ENCODE measurements around the gene CNOT10. TPM values are rescaled to one million over a fixed set of nuclear protein-coding genes. Genes with fewer than 3 reads are reported as not detected.
"Not testable (repeated sequence)": the region's sequence is repeated elsewhere in the genome, so short reads cannot be mapped to it uniquely, and the experiment has no call there.

The CNOT10 gene
- total and polyA plus RNA-seq, 4 donors: 10.0 to 38.3 (median 29.0) TPM

DNA sequence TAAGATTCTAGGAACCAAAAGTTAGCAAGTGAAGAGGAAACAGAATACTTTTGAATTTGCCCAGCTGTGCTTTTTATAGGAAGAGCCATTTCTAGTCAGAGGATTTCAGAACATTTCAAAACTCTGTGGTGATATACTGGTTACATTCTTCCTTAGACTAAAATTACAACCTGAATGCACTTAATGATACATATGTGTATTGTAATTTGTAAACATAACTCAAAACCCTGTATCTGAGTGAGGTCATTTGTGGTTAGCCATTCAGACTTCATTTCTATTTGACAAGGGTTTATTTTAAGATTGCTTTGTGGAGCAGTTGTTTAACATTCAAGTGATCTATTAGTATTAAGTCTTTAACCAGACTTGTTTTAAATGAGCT is 73.4 kb downstream of the CNOT10 start:
- Histone ChIP-seq H3K9me3 (ENCODE audit: control insufficient read depth, low read length) (no peaks in the 10 kb centered on the region), H3K4me3 (ENCODE audit: low read length in 2 of 2) (no peak overlapping the region), H3K4me1 (ENCODE audit: control insufficient read depth in 1 of 2, insufficient read depth in 2 of 2, low read length in 2 of 2) (no peaks in the 10 kb centered on the region), H3K27me3 (ENCODE audit: control insufficient read depth in 1 of 2, insufficient read depth in 2 of 2, low read length in 1 of 2) (no peaks in the 10 kb centered on the region), H3K27ac (ENCODE audit: low read depth in 1 of 2, low read length in 2 of 2) (no peak overlapping the region), H3K36me3 (ENCODE audit: control insufficient read depth in 1 of 2, insufficient read depth in 2 of 2, low read length in 1 of 2) (peaks cover 0 to 4% of the 10 kb centered on the region in 2 donors)
- no peak for DNase-seq
- intact Hi-C loops (cut with DNase I): no loop called here
- no peak for ATAC-seq (ENCODE audit: low FRiP score)

DNA sequence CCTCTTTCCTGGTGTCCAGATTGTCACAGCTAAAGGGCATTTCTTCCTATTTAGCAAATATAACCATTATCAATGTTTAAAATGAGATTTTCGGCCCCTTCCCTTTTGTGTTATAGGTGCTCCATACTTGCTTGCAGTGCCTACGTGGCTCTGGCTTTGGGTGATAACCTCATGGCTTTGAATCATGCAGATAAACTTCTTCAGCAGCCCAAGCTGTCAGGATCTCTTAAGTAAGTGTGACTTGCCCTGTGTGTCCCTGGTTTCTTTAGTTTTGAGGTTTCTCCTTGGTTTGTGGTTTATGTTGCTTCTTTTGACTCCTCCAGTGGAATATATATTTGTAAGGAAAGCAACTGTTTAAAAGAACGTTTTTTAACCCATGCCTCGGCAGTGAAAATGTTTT is 74.4 kb downstream of the CNOT10 start:
- H3K27ac ChIP-seq (ENCODE audit: low read depth in 1 of 2, low read length in 2 of 2): no peak overlapping the region
- intact Hi-C loops (cut with DNase I): no loop called here
- no peaks in the 10 kb centered on the region for H3K9me3 ChIP-seq (ENCODE audit: control insufficient read depth, low read length)
- DNase-seq: no peak
- WGBS, 2 donors: 89 to 92% methylated on average over 4 of the region's 4 CpGs
- ATAC-seq (ENCODE audit: low FRiP score): no peak
- H3K4me1 ChIP-seq (ENCODE audit: control insufficient read depth in 1 of 2, insufficient read depth in 2 of 2, low read length in 2 of 2): no peaks in the 10 kb centered on the region
- H3K4me3 ChIP-seq (ENCODE audit: low read length in 2 of 2): no peak overlapping the region
- H3K36me3 ChIP-seq (ENCODE audit: control insufficient read depth in 1 of 2, insufficient read depth in 2 of 2, low read length in 1 of 2): peaks cover 0 to 4% of the 10 kb centered on the region in 2 donors
- no peaks in the 10 kb centered on the region for H3K27me3 ChIP-seq (ENCODE audit: control insufficient read depth in 1 of 2, insufficient read depth in 2 of 2, low read length in 1 of 2)

- no peak overlapping the region for H3K4me3 ChIP-seq (ENCODE audit: low read length in 2 of 2)
- intact Hi-C loops (cut with DNase I): no loop called here
- no peak for ATAC-seq (ENCODE audit: low FRiP score)
- no peaks in the 10 kb centered on the region for H3K27me3 ChIP-seq (ENCODE audit: control insufficient read depth in 1 of 2, insufficient read depth in 2 of 2, low read length in 1 of 2)
- H3K9me3 ChIP-seq (ENCODE audit: control insufficient read depth, low read length): no peaks in the 10 kb centered on the region
- no peak overlapping the region for H3K27ac ChIP-seq (ENCODE audit: low read depth in 1 of 2, low read length in 2 of 2)
- WGBS, 2 donors: 88 to 91% methylated on average over 8 of the region's 8 CpGs
- no peaks in the 10 kb centered on the region for H3K4me1 ChIP-seq (ENCODE audit: control insufficient read depth in 1 of 2, insufficient read depth in 2 of 2, low read length in 2 of 2)
- peaks cover 4 to 10% of the 10 kb centered on the region in 2 donors for H3K36me3 ChIP-seq (ENCODE audit: control insufficient read depth in 1 of 2, insufficient read depth in 2 of 2, low read length in 1 of 2)
- no peak for DNase-seq
Measured at GRCh38 chr3:32764481-32764880, 79.5 kb downstream of the CNOT10 start.

DNA sequence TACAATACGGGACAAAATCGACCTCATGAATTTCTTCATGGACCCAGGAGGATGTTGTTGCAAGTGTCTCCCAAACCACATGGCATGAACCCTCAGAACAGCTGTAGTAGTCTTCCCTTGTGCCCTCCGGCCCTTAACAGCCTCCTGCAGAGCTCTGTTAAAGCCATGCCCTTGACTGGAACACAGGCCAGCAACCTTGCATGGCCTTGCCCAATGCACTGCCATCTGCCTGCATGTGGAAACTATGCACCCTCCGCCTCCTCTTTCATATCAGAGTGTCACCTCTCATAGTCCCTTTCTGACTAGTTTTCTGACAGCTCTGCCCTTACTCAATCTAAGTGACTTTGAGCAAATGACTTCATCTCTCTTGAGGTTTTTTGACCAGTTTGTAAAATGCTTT is 93.4 kb downstream of the CNOT10 start:
- H3K27ac ChIP-seq (ENCODE audit: low read depth in 1 of 2, low read length in 2 of 2): no peak overlapping the region
- H3K9me3 ChIP-seq (ENCODE audit: control insufficient read depth, low read length): no peaks in the 10 kb centered on the region
- intact Hi-C loops (cut with DNase I): no loop called here
- no peaks in the 10 kb centered on the region for H3K27me3 ChIP-seq (ENCODE audit: control insufficient read depth in 1 of 2, insufficient read depth in 2 of 2, low read length in 1 of 2)
- WGBS, 2 donors: 91 to 92% methylated on average over 4 of the region's 4 CpGs
- ATAC-seq (ENCODE audit: low FRiP score): no peak
- no peak for DNase-seq
- H3K4me3 ChIP-seq (ENCODE audit: low read length in 2 of 2): no peak overlapping the region
- peaks cover under 1 to 2% of the 10 kb centered on the region in 2 donors for H3K36me3 ChIP-seq (ENCODE audit: control insufficient read depth in 1 of 2, insufficient read depth in 2 of 2, low read length in 1 of 2)
- no peaks in the 10 kb centered on the region for H3K4me1 ChIP-seq (ENCODE audit: control insufficient read depth in 1 of 2, insufficient read depth in 2 of 2, low read length in 2 of 2)

- intact Hi-C loops (cut with DNase I): no loop called here
Measured at GRCh38 chr3:32780071-32780734, 95.2 kb downstream of the CNOT10 start.

DNA sequence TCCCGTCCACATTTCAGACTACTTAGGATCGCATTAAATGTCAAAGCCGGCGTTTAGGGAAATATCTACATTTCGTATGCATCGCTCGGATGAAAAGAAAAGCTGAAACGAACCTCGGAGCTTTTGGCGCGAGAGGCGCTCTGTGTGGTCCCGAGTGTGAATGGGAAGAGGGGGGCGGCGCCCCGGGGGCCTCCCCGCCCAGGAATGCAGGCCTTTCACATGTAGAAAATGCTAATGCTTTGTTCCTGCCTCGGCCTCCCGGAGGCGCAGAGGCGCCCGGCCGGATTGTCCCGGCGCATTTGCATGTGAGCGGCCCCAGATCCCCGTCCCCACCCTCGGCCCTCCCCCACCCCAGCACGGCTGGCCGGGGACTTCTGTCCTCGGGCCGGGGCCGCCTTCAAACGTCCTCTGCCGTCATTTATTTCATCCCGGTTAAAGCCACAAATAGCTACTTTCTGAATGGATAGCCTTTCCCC is 95.8 kb downstream of the CNOT10 start:
- DNase-seq (peak; percentile 53 to 81), ATAC-seq (ENCODE audit: low FRiP score) (peak; percentile 61)
- intact Hi-C loops (cut with DNase I): no loop called here
- peak overlapping the region; percentile 45 to 81 for H3K4me3 ChIP-seq (ENCODE audit: low read length in 2 of 2)
- no peaks in the 10 kb centered on the region for H3K36me3 ChIP-seq (ENCODE audit: control insufficient read depth in 1 of 2, insufficient read depth in 2 of 2, low read length in 1 of 2)
- no peaks in the 10 kb centered on the region for H3K4me1 ChIP-seq (ENCODE audit: control insufficient read depth in 1 of 2, insufficient read depth in 2 of 2, low read length in 2 of 2)
- WGBS, 2 donors: 4 to 5% methylated on average over 36 of the region's 36 CpGs
- H3K27ac ChIP-seq (ENCODE audit: low read depth in 1 of 2, low read length in 2 of 2): no peak overlapping the region
- H3K9me3 ChIP-seq (ENCODE audit: control insufficient read depth, low read length): no peaks in the 10 kb centered on the region
- no peaks in the 10 kb centered on the region for H3K27me3 ChIP-seq (ENCODE audit: control insufficient read depth in 1 of 2, insufficient read depth in 2 of 2, low read length in 1 of 2)

More at GRCh38 chr3:32780071-32780734, 95.2 kb downstream of the CNOT10 start:
- Histone ChIP-seq H3K27ac (ENCODE audit: low read depth in 1 of 2, low read length in 2 of 2) (no peak overlapping the region), H3K4me3 (ENCODE audit: low read length in 2 of 2) (no peak overlapping the region), H3K4me1 (ENCODE audit: control insufficient read depth in 1 of 2, insufficient read depth in 2 of 2, low read length in 2 of 2) (no peaks in the 10 kb centered on the region), H3K36me3 (ENCODE audit: control insufficient read depth in 1 of 2, insufficient read depth in 2 of 2, low read length in 1 of 2) (no peaks in the 10 kb centered on the region), H3K27me3 (ENCODE audit: control insufficient read depth in 1 of 2, insufficient read depth in 2 of 2, low read length in 1 of 2) (no peaks in the 10 kb centered on the region), H3K9me3 (ENCODE audit: control insufficient read depth, low read length) (no peaks in the 10 kb centered on the region)
- WGBS, 2 donors: 91 to 92% methylated on average over 10 of the region's 10 CpGs
- DNase-seq (no peak), ATAC-seq (ENCODE audit: low FRiP score) (no peak)

DNA sequence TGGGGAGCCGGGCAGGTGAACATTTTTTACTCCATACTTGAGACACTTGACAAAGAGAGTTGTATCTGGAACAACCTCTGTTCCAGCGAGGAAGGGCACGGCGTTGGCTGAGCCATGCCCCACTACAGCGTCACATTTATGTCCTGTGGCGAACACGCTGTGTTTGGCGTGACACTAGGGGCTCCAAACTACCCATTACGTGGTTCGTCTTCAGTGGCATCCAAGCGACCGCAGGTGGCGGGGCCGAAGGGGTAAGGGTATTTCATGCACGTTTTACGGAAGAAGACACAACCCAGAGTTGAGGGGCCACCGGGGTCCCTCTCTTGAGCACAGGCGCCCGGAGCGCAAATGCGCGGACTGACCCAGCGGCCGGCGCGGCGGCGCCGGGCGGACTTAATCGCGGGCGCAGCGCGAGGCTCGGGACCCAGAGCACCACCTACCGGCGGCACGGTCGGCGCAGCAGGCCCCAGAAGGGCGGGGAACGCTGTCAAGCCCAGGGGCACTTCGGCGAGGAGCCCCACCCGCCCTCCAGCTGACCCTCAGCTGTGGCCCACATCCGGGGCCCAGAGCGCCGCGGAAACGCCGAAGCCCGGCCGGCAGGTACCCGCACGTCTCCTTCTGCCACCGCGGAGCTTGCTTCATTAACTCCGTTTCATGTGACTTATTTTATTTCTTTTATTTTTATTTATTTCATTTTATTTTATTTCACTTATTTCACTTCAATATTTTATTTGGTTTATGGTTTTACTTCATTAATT is 96.4 kb downstream of the CNOT10 start:
- WGBS, 2 donors: 2 to 5% methylated on average over 31 to 59 of the region's 59 CpGs

DNA sequence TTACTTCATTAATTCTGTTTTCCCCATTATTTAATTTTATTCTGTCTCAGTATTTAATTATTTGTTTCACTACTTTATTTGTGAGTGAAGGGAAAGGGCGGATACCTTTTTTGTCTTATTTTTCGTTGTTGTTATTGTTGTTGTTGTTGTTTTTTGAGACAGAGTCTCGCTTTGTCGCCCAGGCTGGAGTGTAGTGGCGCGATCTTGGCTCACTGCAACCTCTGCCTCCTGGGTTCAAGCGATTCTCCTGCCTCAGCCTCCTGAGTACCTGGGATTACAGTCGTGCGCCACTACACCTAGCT is 96.9 kb downstream of the CNOT10 start:
- H3K27ac ChIP-seq (ENCODE audit: low read depth in 1 of 2, low read length in 2 of 2); H3K36me3 ChIP-seq (ENCODE audit: control insufficient read depth in 1 of 2, insufficient read depth in 2 of 2, low read length in 1 of 2); ATAC-seq (ENCODE audit: low FRiP score); H3K4me1 ChIP-seq (ENCODE audit: control insufficient read depth in 1 of 2, insufficient read depth in 2 of 2, low read length in 2 of 2); H3K4me3 ChIP-seq (ENCODE audit: low read length in 2 of 2); H3K27me3 ChIP-seq (ENCODE audit: control insufficient read depth in 1 of 2, insufficient read depth in 2 of 2, low read length in 1 of 2); H3K9me3 ChIP-seq (ENCODE audit: control insufficient read depth, low read length); intact Hi-C loops (cut with DNase I); DNase-seq: not testable (repeated sequence)
- 92% methylated on average over 9 of the region's 9 CpGs for WGBS, 2 donors

More for the DNA sequence above, 96.4 kb downstream of the CNOT10 start:
- H3K27ac ChIP-seq (ENCODE audit: low read depth in 1 of 2, low read length in 2 of 2): no peak overlapping the region
- peak; percentile 92 for ATAC-seq (ENCODE audit: low FRiP score)
- no peaks in the 10 kb centered on the region for H3K4me1 ChIP-seq (ENCODE audit: control insufficient read depth in 1 of 2, insufficient read depth in 2 of 2, low read length in 2 of 2)
- peak; percentile 75 to 93 for DNase-seq
- H3K27me3 ChIP-seq (ENCODE audit: control insufficient read depth in 1 of 2, insufficient read depth in 2 of 2, low read length in 1 of 2): no peaks in the 10 kb centered on the region
- H3K36me3 ChIP-seq (ENCODE audit: control insufficient read depth in 1 of 2, insufficient read depth in 2 of 2, low read length in 1 of 2): no peaks in the 10 kb centered on the region
- intact Hi-C loops (cut with DNase I): no loop called here
- peak overlapping the region; percentile 45 to 81 for H3K4me3 ChIP-seq (ENCODE audit: low read length in 2 of 2)
- no peaks in the 10 kb centered on the region for H3K9me3 ChIP-seq (ENCODE audit: control insufficient read depth, low read length)

DNA sequence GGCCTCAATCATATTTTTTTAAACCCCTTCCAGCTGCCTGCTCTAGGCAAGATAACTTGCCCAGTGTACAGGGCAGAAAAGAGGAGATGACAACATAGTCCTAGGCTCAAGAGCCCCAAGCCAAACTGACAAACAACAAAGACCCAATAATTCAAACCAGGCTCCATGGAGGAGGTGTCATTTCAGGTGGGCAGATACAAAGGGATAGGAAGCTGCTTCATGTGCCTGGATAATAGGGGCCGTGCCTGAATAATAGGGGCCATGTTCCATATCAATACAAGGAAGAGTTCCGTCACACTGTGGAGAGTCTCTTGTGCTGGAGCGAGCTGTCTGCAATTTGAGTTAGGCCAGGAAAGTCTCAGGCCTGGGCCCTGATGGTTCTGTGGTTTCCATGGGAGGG is 97.4 kb downstream of the CNOT10 start:
- no peak overlapping the region for H3K4me3 ChIP-seq (ENCODE audit: low read length in 2 of 2)
- no peaks in the 10 kb centered on the region for H3K36me3 ChIP-seq (ENCODE audit: control insufficient read depth in 1 of 2, insufficient read depth in 2 of 2, low read length in 1 of 2)
- WGBS, 2 donors: 96 to 99% methylated on average over 3 of the region's 3 CpGs
- DNase-seq: peak in 1 of 2 donors; percentile 23
- no peak overlapping the region for H3K27ac ChIP-seq (ENCODE audit: low read depth in 1 of 2, low read length in 2 of 2)
- no peaks in the 10 kb centered on the region for H3K4me1 ChIP-seq (ENCODE audit: control insufficient read depth in 1 of 2, insufficient read depth in 2 of 2, low read length in 2 of 2)
- intact Hi-C loops (cut with DNase I): no loop called here
- ATAC-seq (ENCODE audit: low FRiP score): no peak
- no peaks in the 10 kb centered on the region for H3K9me3 ChIP-seq (ENCODE audit: control insufficient read depth, low read length)
- no peaks in the 10 kb centered on the region for H3K27me3 ChIP-seq (ENCODE audit: control insufficient read depth in 1 of 2, insufficient read depth in 2 of 2, low read length in 1 of 2)
